Type B pancreatic cell (in vitro differentiated cells): ENCODE results near the gene MICAL3. TPM values are rescaled to one million over a fixed set of nuclear protein-coding genes. Genes with fewer than 3 reads are reported as not detected.

Experiments used
- DNase-seq: peaks from one replicate; pipeline ENCODE4 v3.0.0; 2021; ENCODE audit warnings: mixed read lengths; ENCODE audit not compliant: unreplicated experiment; ENCODE audit errors: extremely low spot score
- H3K27ac Mint-ChIP-seq: 2 replicates; pipeline ENCODE4 v1.8.0; 2021; ENCODE audit warnings: mild to moderate bottlenecking, mixed read lengths
- H3K27me3 Mint-ChIP-seq: 2 replicates; pipeline ENCODE4 v1.8.0; 2021; ENCODE audit warnings: mixed read lengths
- H3K36me3 Mint-ChIP-seq: 2 replicates; pipeline ENCODE4 v1.8.0; 2021; ENCODE audit warnings: mixed read lengths
- H3K4me1 Mint-ChIP-seq: one replicate; pipeline ENCODE4 v1.8.0; 2021; ENCODE audit warnings: mixed read lengths; ENCODE audit not compliant: unreplicated experiment
- H3K4me3 Mint-ChIP-seq: 2 replicates; pipeline ENCODE4 v1.8.0; 2021; ENCODE audit warnings: mild to moderate bottlenecking, mixed read lengths
- H3K9me3 Mint-ChIP-seq: 2 replicates; pipeline ENCODE4 v1.8.0; 2021; ENCODE audit warnings: mixed read lengths
- total RNA-seq: library from RNA; stranded (reverse); gene quantifications from 2 replicates; pipeline ENCODE4 v1.2.1, GENCODE V29; 2021; ENCODE audit warnings: low replicate concordance
- TF ChIP-seq, protein P1 (sequence below): fragments of 200-600 bp; sonication (generic); conservative IDR thresholded peaks from 2 replicates; pipeline ENCODE4 v1.5.0; 2021; ENCODE audit warnings: antibody characterized with exemption, mild to moderate bottlenecking

Gene MICAL3
- total RNA-seq, 1 donor from 2014 or later: 56.4 TPM

DNA sequence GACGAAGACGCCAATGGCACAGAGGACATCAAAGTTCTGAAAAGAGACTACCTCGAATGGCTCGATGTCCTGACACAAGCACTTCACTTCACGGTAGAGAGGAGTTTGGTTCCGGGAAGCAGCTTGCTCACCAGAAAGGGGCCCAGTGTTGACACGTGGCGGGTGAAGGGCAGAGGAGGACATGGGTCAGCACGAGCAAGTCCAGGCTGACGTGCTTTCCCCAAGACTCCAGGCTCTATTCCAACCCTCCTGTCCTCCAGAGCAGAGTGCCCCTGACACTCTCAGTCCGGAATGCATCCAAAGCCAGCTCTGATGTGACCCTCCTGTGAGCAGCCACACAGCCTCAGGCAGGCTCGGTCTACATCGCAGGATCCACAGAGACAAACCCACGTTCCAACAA lies 172.6 kb downstream of the MICAL3 start:
- TF ChIP-seq, protein P1, sequence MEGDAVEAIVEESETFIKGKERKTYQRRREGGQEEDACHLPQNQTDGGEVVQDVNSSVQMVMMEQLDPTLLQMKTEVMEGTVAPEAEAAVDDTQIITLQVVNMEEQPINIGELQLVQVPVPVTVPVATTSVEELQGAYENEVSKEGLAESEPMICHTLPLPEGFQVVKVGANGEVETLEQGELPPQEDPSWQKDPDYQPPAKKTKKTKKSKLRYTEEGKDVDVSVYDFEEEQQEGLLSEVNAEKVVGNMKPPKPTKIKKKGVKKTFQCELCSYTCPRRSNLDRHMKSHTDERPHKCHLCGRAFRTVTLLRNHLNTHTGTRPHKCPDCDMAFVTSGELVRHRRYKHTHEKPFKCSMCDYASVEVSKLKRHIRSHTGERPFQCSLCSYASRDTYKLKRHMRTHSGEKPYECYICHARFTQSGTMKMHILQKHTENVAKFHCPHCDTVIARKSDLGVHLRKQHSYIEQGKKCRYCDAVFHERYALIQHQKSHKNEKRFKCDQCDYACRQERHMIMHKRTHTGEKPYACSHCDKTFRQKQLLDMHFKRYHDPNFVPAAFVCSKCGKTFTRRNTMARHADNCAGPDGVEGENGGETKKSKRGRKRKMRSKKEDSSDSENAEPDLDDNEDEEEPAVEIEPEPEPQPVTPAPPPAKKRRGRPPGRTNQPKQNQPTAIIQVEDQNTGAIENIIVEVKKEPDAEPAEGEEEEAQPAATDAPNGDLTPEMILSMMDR: no peak
- H3K4me1 Mint-ChIP-seq: peaks cover 4% of the 10 kb centered on the region
- DNase-seq: no peak
- no peak overlapping the region for H3K4me3 Mint-ChIP-seq
- peak overlapping the region; percentile 32 for H3K27ac Mint-ChIP-seq
- H3K9me3 Mint-ChIP-seq: no peaks in the 10 kb centered on the region
- H3K27me3 Mint-ChIP-seq: no peaks in the 10 kb centered on the region
- peaks cover 3% of the 10 kb centered on the region for H3K36me3 Mint-ChIP-seq

DNA sequence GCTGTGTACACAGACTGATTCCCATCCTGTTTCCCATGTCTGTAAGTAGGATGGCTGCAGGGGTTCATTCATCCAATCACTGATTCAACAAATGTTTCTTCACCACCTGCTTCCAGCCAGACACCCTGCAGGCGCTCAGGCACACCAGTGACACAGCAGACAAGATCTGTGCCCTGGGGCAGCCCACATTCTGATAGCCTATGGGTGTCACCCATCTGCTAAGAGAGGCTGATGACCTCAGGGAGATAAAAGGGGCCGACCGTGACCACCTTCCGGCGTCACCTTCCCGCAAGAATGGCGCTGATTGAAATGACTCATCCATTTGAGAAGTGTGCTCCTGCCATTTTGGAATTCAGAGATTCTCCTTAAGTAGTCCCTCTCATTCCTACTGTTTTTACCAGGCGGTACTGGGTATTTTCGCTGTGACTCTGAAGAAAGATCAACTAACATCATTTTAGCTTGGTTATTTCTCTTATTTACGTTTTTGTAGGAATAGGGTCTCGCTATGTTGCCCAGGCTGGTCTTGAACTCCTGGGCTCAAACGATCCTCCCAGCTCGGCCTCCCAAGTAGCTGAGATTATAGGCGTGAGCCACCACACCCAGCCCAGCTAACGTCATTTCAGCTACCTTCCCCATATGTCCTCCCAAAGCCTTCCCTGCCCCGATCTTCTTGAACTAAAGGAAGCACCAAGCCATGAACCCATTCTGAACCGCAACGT lies 176.8 kb downstream of the MICAL3 start:
- Mint-ChIP-seq H3K4me1 (peaks cover 8% of the 10 kb centered on the region), H3K4me3 (no peak overlapping the region), H3K36me3 (peaks cover 7% of the 10 kb centered on the region), H3K9me3 (no peaks in the 10 kb centered on the region), H3K27ac (no peak overlapping the region), H3K27me3 (no peaks in the 10 kb centered on the region)
- TF ChIP-seq, protein P1: no peak
- no peak for DNase-seq

DNA sequence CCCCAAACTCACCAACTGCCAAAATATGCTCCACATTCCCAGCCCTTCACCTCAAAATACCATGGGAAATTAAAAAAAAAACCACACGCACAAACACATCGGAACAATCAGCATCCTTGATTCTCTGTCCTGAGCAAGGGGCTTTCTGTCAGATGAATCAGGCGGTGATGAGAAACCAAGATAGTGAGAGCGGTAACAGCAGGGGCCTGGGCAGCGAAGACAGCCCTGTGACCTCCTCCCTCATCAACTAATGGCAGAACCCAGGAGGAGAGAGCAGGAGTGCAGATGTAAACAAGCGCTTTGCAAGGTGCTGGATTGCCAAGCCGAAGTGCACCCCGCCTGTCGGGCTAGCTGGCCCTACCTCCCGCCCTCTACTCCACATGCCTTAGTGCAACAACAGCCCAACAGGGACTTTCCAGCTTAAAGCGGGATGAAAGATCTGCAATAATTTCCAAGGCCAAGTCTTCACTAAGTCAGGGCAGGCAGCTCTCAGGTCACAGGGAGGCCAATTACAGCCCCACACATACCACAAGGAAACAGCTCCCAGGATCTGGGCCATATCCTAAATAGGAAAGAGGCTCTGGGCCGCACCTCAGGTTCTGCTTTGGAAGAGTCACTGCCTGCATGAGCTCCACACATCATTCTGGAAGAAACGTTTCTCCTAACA lies 177.9 kb downstream of the MICAL3 start:
- Mint-ChIP-seq H3K36me3 (peaks cover 5% of the 10 kb centered on the region), H3K4me3 (no peak overlapping the region), H3K4me1 (peaks cover 4% of the 10 kb centered on the region), H3K9me3 (no peaks in the 10 kb centered on the region), H3K27me3 (no peaks in the 10 kb centered on the region), H3K27ac (no peak overlapping the region)
- DNase-seq: no peak
- TF ChIP-seq, protein P1: no peak

DNA sequence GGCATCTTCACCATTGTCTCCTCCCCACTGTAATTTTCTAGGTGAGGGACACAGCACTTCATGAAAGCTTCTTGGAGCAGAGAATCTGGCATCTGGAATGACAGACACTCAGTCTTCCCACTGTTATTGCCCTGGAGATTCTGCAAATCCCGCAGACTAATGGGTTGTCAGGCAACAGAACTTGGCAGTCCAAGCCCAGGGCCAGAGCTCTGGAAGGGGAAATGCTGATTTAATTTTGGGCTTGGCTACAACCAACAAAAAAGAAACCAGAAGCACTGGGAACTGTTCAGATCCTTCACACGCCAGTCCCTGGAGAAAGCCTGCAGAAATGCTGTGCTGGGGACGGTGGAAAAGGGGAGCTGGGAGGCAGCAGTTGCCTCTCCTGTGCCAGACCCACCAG lies 178.6 kb downstream of the MICAL3 start:
- H3K27ac Mint-ChIP-seq: no peak overlapping the region

DNA sequence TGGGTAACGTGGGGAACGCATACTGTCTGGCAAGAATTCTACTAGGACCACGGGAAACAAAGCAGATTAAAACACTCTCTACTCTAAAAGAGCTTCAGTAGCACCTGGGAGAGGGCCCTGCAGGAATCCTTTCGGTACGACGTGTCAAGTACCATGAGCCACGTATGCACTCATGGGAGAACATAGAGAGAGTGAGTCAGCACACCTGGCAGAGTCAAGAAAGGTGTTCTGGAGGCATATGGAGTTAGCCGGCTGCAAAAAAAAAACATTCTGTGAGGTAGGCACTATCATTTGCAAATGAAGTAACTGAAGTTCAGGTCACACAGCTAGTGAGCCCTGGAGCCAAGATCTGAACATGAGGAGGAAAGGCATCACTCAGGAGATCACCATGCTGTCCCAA lies 179.0 kb downstream of the MICAL3 start:
- TF ChIP-seq, protein P1: no peak
- no peak for DNase-seq
- Mint-ChIP-seq H3K27me3 (no peaks in the 10 kb centered on the region), H3K9me3 (no peaks in the 10 kb centered on the region), H3K27ac (no peak overlapping the region), H3K4me1 (peaks cover 4% of the 10 kb centered on the region), H3K4me3 (no peak overlapping the region), H3K36me3 (peaks cover 4% of the 10 kb centered on the region)

More for the DNA sequence above, 178.6 kb downstream of the MICAL3 start:
- no peak for DNase-seq
- no peak overlapping the region for H3K4me3 Mint-ChIP-seq
- no peaks in the 10 kb centered on the region for H3K9me3 Mint-ChIP-seq
- H3K27me3 Mint-ChIP-seq: no peaks in the 10 kb centered on the region
- TF ChIP-seq, protein P1: no peak
- H3K36me3 Mint-ChIP-seq: peaks cover 4% of the 10 kb centered on the region
- H3K4me1 Mint-ChIP-seq: peaks cover 4% of the 10 kb centered on the region
